GM10266 (cell line): ENCODE data around the gene PNPLA7.

Source experiments
- DNase-seq: peaks from one replicate; pipeline ENCODE4 v3.0.0; 2012; ENCODE audit errors: extremely low spot score
- CTCF ChIP-seq: IDR thresholded peaks from 2 replicates; pipeline ENCODE4 v1.5.1; 2012; ENCODE audit warnings: mild to moderate bottlenecking, low read depth; ENCODE audit not compliant: control insufficient read depth, insufficient read depth; ENCODE audit errors: missing control alignments

Gene PNPLA7

DNA sequence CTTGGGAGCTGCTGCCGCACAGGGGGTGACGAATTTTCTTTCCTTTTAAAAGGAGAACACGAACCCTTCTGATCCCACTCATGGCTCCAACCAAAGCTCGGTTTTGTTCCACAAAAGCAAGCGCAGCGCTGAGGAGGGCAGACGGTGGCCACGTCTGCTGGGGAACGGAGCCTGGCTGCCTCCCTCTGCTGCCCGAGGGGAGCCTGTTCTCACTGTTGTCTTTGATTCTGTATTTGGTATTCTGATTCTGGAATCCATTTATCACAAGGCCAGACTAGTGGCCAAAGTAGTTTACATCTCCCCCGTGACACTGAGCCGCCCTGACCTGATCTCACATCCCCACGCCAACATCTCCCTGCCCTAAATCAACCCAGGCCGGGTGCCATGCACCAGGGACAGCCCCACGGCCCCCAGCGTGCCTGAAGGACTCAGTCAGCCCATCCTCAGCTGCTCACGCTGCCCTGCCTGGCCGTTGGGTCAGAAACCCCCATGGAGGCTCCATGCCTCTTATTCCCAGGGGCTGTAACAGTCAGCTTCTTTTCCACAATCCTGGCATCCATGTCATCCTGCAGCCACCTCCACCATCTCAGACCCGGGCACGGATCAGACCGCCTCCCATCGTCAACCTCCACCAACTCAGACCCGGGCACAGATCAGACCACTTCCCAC, 84.3 kb downstream of the PNPLA7 start:
- no peak for TF ChIP-seq CTCF
- no peak for DNase-seq

- no peak for TF ChIP-seq CTCF
- no peak for DNase-seq
Measured at GRCh38 chr9:137465000-137465719, 85.0 kb downstream of the PNPLA7 start.

DNA sequence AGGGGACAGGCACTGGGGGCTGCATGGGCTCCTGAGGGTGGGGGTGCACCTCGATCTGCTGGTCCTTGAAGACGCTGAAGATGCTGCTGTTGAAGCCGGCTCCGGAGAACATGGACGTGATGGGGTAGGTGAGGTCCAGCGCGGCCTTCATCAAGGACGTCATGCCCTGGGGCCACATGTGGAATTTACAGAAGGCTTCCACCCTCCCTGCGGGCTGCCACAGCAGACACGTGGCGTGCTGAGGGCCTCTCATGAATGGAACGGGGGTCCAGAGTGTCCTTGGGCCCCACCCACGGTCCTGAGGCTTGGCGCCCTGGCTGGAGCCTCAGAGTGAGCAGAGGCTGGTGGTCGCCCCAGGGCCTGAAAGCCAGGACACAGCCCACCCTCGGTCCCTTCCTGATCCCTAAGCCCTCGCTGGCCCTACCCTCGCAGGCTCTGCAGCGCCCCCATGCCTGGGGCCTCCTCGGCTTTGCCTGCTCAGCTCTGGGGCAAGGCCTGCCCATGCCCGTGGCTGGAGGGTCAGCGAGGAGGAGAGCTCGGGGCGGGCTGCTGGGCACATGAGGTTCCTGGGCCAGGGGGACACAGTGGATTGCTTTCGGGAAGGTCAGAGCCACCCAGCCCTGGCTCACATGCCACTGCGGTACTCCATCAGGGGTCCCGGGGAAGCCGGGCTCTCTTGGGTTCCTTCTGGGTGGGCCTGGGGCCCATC, 85.8 kb downstream of the PNPLA7 start:
- no peak for TF ChIP-seq CTCF
- no peak for DNase-seq

DNA sequence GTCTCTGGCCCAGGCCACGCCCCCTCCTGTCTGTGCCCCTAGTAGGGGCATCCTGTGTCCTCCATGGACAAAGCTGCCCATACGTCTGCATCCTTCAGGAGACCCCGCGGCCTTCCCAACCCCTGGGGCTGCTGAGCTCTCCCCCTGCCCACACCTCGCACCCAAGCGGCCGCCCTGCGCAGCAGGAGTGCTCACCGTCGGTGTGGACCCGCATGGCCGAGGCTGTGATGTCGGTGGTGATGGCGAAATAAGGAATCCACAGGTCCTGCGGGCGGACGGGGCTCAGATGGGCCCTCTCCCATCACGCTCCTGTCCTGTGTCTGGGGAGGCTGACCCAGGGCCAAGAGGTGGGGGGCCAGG, 86.3 kb downstream of the PNPLA7 start:
- no peak for DNase-seq
- no peak for TF ChIP-seq CTCF

DNA sequence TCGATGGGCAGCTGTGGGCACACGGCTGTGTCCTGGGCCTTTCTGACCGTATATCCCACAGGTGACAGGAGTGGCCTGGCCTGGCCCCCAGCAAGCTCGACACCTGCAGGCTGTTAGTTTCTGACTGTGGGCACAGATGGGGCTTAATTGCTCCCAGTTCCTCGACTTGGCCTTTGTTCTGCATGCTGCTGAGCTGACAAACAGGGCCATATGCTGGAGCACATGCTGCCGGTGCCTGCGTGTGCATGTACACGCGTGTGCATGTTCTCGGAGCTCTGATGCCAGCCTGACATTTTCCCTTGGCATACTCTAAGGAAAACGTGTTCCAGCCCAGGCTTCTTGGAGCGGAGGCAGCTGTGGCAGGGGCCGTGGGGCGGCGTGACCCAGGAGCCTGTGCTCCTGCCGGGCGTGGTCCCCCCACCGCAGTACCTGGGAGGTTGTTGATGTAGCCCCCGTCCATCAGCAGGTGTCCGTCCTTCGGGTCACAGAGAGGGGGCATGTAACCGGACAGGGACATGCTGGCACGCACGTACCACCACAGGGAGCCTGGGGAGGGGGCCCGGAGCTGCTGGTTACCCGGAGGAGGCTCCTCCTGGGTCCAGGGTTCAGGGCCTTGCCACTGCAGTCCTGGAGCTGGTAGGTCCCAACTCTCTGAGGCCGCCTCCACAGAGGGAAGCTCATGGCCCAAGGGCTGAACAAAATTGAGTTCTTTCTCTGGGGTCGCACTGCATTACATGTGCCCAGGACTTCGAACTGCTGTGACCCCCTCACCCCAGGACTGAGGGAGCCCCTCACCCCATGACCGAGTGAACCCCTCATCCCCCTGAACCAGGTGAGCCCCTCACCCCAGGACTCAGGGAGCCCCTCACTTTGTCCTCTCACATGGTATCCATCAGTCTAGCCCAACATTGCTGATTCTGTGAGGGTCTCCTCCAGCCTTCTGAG, 86.9 kb downstream of the PNPLA7 start:
- no peak for DNase-seq
- TF ChIP-seq CTCF, result no peak

- no peak for DNase-seq
- TF ChIP-seq CTCF, result no peak
Measured at GRCh38 chr9:137462396-137462985, 87.7 kb downstream of the PNPLA7 start.
